ENCODE results near the gene NEURL3. TPM values are rescaled to one million over a fixed set of nuclear protein-coding genes. Genes with fewer than 3 reads are reported as not detected.

NEURL3 gene
- total and polyA plus RNA-seq, 2 of the 4 experiments (the other 2 are of a cell fraction): not detected

- Histone ChIP-seq H3K18ac (ENCODE audit: low read depth, low read length) (peak overlapping the region; percentile 46; the same call in 1 of the 2 replicates), H3K4me2 (ENCODE audit: low read depth, low read length) (peak overlapping the region; percentile 71), H3K9ac (ENCODE audit: low read depth, low read length) (peak overlapping the region; percentile 60), H3K36me3 (ENCODE audit: control insufficient read depth, insufficient read depth, low read length) (no peaks in the 10 kb centered on the region), H4K5ac (ENCODE audit: low read depth, low read length) (peak overlapping the region; percentile 94), H3K27me3 (ENCODE audit: control insufficient read depth, insufficient read depth, low read length) (peaks cover 28% of the 10 kb centered on the region), H2BK120ac (ENCODE audit: low read depth, low read length) (peak overlapping the region; percentile 73), H3K9me1 (ENCODE audit: insufficient read depth, low read length) (no peaks in the 10 kb centered on the region; the same call in 1 of the 2 replicates), H2AK9ac (replicated peaks; ENCODE audit: low read depth, low read length, poor library complexity) (peak overlapping the region; percentile 63), H3K4ac (ENCODE audit: low read depth, low read length) (peak overlapping the region; percentile 84), H2BK5ac (ENCODE audit: low read depth, low read length, poor library complexity, severe bottlenecking) (no peak overlapping the region), H3K27ac (ENCODE audit: insufficient read depth, low read length) (peak overlapping the region; percentile 2; the same call in 1 of the 2 replicates), H2BK20ac (ENCODE audit: low read depth, low read length) (peak overlapping the region; percentile 25; the same call in 1 of the 2 replicates), H2AFZ (replicated peaks; ENCODE audit: low read length, poor library complexity) (peak overlapping the region; percentile 90), H3K56ac (ENCODE audit: extremely low read depth, insufficient read depth, low read length) (no peak overlapping the region), H3K4me3 (ENCODE audit: insufficient read depth, low read depth, low read length) (peak overlapping the region; percentile 45), H3K14ac (replicated peaks; ENCODE audit: low read depth, low read length) (peak overlapping the region; percentile 68; the same call in 1 of the 2 replicates), H3K4me1 (ENCODE audit: control insufficient read depth, insufficient read depth, low read length) (peaks cover 21% of the 10 kb centered on the region), H3K9me3 (ENCODE audit: control insufficient read depth, insufficient read depth, low read length) (no peaks in the 10 kb centered on the region), H2BK15ac (ENCODE audit: low read depth, low read length) (peak overlapping the region; percentile 20; the same call in 1 of the 3 replicates), H4K20me1 (ENCODE audit: insufficient read depth, low read length) (no peaks in the 10 kb centered on the region), H4K8ac (ENCODE audit: low read depth in 2 of 2, low read length in 2 of 2) (peak overlapping the region; percentile 52 to 78; a peak in 3 of 4 replicates), H2AK5ac (ENCODE audit: low read depth, low read length) (no peak overlapping the region), H3K23ac (ENCODE audit: low read depth, low read length) (peak overlapping the region; percentile 51; the same call in 1 of the 2 replicates), H4K91ac (ENCODE audit: insufficient read depth, low read depth, low read length) (peak overlapping the region; percentile 8; the same call in 1 of the 2 replicates), H3K79me1 (ENCODE audit: low read depth in 1 of 2, low read length in 2 of 2) (no peaks in the 10 kb centered on the region)
- intact Hi-C loops (cut with micrococcal nuclease) (no loop called here), dilution Hi-C loops (cut with HindIII; ENCODE audit: low sequenced_read_pairs, unreplicated experiment) (no loop called here), in situ Hi-C loops (cut with MboI; ENCODE audit: low sequenced_read_pairs) (no loop called here)
- BruUV-seq (replicated peaks): no TSS peak
- DNase-seq (no peak), ATAC-seq (ENCODE audit: low read depth) (no peak)
- WGBS, 2 experiments (ENCODE audit: extremely low coverage in 2 of 2, insufficient read length in 1 of 2): 89% methylated on average over 12 of the region's 29 CpGs; no CpG with 5 or more reads in 1 of the 2 experiments
- no peak for TF ChIP-seq RCOR1 (IDR thresholded peaks at IDR 0.05; ENCODE audit: insufficient replicate concordance, low read length)
- TF ChIP-seq USF2 (IDR thresholded peaks at IDR 0.05; ENCODE audit: low read depth, low read length): no peak
- no peak for TF ChIP-seq BHLHE40 (IDR thresholded peaks at IDR 0.05; ENCODE audit: low read depth, low read length)
- TF ChIP-seq CHD1 (IDR thresholded peaks at IDR 0.05; ENCODE audit: low read depth, low read length): no peak
- TF ChIP-seq CEBPB (IDR thresholded peaks at IDR 0.05; ENCODE audit: low read depth, low read length): no peak
- no peak for TF ChIP-seq RAD21 (IDR thresholded peaks at IDR 0.05; ENCODE audit: low read length)
- no peak for TF ChIP-seq FOS (IDR thresholded peaks at IDR 0.05; ENCODE audit: low read depth, low read length)
- TF ChIP-seq SMC3 (IDR thresholded peaks at IDR 0.05; ENCODE audit: low read depth, low read length): no peak
- TF ChIP-seq ELK1 (IDR thresholded peaks at IDR 0.05; ENCODE audit: borderline replicate concordance, low read depth, low read length): no peak
- no peak for TF ChIP-seq RFX5 (IDR thresholded peaks at IDR 0.05; ENCODE audit: low read depth, low read length)
- no peak for TF ChIP-seq MAZ (IDR thresholded peaks at IDR 0.05; ENCODE audit: borderline replicate concordance, low read depth, low read length)
- TF ChIP-seq CTCF (conservative IDR thresholded peaks at IDR 0.05; ENCODE audit: low read depth, low read length): no peak
- TF ChIP-seq MXI1 (IDR thresholded peaks at IDR 0.05; ENCODE audit: borderline replicate concordance, low read depth, low read length): no peak
- TF ChIP-seq POLR2A (IDR thresholded peaks at IDR 0.05; ENCODE audit: low read depth, low read length): no peak
- CTCF ChIA-PET: no interaction called here
- POLR2A ChIA-PET (ENCODE audit: unreplicated experiment): interaction anchor here (0.6 to 0.7 kb wide), 4 partner anchors 15 to 348 kb away, joined by 3 to 7 read pairs (median 4); no protein-coding TSS in a partner anchor
These were observed 21.6 kb upstream of the NEURL3 start for GRCh38 chr2:96526615-96527285.
